ENCODE measurements around the gene ECE1. TPM values are rescaled to one million over a fixed set of nuclear protein-coding genes. Genes with fewer than 3 reads are reported as not detected.

The ECE1 gene
- total and polyA plus RNA-seq, 2 of the 8 experiments (the other 6 are each of a cell fraction or from before 2014, with no cell fraction given), result 21.4 to 36.8 TPM

DNA sequence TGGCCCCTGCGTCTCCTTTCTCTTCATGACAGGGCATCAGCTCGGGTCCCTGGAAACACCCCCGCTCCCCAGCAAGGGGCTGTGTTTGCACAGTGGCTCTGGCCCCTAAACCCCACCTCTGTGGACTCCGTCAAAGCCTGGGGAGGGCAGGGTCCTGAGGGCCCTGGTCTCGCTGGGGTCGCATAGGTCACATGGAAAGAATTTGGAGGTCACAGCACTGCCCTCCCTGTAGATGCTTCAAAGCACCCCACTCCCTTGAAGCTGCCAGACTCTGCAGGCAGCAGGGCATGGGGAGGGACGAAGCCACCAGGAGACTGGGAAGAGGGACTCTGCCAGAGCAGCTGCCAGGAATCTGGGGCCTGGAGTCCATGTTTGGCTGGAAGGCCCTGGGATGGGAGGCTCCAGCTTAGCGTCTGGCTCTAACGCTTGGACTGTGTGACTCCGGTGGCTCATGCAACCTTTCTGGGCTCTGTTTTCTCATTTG is 36.6 kb upstream of the ECE1 start (continued):
- no peak for TF ChIP-seq KDM4A (IDR thresholded peaks at IDR 0.05; ENCODE audit: low read depth, low read length, severe bottlenecking)
